Pulmonary artery endothelial cell (primary cell): ENCODE results near the gene PTPRR. TPM values are rescaled to one million over a fixed set of nuclear protein-coding genes. Genes with fewer than 3 reads are reported as not detected.
A peak's percentile ranks its signal among the peaks of the same experiment; 100 is the strongest.

Experiments
- DNase-seq: peaks from one replicate; pipeline ENCODE4 v3.0.0-alpha.2; 2011; ENCODE audit warnings: low read depth, low spot score
- total RNA-seq: library from RNA; depleted of rRNA; stranded (reverse); fragments of >200 nt; gene quantifications from 2 replicates; pipeline ENCODE4 v1.2.3, GENCODE V29; 2014

The PTPRR gene
- total RNA-seq = 0.66 and 0.74 TPM in 2 replicates

DNA sequence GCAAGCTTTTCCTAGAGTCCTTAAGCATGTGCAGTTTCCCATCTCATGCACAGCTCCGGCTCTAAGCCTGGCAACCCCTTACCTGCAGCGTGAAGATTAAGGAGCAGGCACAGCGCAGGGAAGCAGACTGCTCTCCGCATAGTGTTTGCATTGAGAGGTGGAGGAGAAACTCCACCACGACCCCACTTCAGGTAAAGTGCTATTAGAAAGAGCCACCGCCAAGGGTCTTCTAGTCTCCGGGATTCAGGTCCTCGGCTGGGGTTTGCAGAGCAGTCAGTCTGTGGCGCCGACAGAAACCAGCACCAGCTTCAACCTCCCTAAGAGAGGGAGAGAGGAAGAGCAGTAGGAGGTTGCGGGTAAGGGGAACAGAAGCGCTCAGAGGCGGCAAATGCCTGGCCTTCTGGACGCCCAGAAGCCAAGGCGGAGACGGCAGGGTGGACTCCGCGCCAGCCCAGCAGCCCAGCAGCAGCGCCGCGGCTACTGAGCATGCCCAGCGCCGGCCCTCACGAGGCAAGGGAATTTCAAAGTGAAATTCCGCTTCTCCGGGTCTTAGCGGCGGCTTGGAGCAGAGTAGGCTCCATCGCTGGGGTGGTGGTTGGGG is at the start of gene PTPRR:
Gene PTPRR, minus strand, starts transcription at position 488 of the 601 bp plus-strand sequence. Its CDS starts 348 bp downstream, at position 140.
- no peak for DNase-seq

DNA sequence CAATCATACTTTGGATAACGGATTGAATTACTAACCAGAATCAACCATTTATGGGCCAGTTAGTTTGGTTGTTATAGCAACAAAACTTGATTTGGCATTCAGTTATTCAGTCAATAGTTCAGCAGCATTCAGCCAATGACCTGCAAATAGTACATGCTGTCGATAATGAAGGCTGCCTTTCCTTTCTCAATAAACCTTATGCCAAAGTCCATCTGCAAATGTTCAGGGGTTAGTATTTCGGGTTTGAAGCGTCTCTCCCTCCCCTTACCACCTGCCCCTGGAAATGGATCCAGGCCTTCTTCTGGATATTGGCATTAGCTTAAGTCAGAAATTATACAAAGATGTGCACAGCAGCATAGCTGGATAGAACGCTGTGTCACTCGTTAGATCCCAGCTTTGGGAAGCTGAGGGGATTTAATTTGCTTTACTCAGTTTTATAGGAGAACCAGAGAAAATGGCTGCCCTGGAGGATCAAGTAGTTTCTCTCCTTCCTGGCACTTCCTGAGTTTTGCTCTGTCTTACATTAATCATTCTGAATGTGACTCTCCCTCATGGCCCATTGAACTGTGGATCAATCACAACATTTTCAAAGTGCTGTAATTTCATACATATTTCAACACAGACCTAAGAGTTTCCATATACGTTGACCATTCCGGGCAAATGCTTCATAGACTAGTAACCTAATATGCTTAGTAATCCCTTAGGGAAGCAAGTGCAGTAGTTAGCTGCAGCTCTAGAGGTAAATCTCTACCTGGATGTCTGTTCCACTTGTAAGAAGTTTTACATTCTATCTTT is 46.7 kb upstream of the PTPRR start:
- DNase-seq = no peak

- no peak for DNase-seq
Observed at GRCh38 chr12:70966046-70966445, 45.5 kb upstream of the PTPRR start.

DNA sequence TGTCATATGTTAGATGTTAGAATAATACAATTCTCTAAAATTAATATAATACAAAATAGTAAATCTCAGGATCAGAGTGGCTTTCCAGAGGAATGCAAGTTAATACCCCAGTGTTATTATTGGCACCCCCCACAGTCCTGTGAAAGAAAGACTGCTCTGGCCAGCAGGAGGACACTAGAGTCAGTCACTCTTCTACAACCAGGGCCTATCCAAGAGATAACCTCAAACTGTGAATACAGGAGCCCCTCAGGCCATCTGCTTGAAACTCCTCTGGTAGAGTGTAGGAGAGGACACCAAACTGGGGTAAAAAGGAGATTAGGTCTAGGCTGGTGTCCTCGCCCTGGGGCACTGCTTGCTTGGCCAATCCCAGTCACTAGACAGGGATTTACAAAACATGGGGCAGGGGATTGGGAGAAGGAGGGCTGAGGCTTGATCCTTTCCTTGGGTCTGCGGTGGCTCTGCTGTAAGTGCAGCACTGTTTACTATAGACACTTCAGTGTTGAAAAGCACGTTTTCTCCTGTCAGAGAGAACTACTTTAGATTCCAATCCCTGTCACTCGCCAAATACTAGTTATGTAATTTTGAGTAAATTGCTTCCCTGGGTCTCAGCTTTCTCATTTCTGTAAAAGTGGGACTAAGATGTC is 44.5 kb upstream of the PTPRR start:
- DNase-seq = no peak

DNA sequence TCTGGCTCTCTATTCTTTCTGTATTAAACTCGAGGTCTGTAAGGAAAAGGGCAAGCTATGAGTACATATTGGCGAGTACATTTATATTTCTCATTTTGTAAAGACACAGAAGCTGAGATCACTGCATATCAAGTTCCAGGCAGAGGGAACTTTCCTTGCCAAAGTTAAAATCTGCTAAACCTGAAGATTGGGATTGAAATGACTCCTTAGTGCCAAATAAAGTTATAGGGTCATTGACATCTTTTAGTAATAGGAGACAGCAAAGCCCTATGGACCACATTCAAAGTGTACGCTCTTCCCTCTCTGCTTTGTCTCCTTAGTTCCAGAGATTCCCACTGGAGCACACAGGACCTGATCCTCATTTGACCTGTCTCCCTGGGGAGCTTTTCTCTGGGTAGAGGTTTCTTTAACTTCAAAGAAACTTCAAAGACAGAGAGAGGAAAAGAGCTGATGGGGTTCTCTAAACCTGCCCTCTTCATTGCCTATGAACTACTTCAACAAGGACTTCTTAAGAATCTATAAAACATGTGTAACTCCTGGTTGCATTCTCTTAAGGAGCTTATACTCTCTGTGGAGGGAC is 42.6 kb upstream of the PTPRR start:
- no peak for DNase-seq

DNA sequence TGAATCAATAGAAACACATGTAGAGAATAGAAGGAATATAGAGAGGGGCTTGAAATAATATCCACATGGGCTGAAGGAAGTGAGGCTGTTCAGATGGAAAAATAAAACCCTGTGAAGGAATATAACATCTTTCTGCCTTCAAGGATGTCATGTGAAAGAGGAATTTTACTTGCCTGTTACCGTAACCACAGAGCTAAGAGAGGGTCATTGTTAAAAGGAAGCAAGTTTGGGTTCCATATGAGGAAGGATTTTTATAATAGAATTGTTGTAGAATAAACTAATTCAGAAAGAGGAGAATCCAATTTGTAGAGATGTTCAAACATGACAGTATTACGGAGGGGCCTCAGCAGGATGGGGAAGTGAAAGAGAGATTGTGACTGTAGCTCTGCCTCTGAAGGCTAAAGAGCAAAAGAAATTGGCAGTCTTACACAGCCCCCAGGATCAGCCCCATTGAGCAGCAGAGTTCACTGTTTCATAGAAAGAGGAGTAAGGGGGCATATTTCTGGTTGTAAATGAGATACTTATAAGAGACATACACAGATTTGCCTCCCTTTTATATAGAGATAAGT is 41.8 kb upstream of the PTPRR start:
- DNase-seq = no peak

GRCh38 chr12:70960484-70960883 is 39.9 kb upstream of the PTPRR start:
- no peak for DNase-seq

GRCh38 chr12:70955415-70955814 is 34.9 kb upstream of the PTPRR start:
- DNase-seq = no peak

GRCh38 chr12:70950451-70950850 is 29.9 kb upstream of the PTPRR start:
- no peak for DNase-seq

DNA sequence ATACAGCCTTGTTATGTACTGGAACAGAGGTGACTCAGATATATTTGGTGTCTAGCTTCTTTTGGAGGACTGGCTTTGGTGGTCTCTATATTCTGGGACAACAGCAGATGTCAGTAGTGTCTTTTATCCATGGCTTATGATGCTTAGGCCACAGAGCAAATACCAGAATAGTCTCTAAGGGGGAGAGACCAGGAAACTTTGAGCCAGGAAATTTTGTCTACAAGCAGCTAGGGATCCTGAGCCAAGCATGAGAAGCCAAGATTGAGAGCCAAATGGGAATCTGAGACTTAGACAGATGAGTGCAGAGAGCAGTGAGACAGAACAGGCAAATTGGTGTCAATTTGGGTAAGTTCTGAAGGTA is 28.4 kb upstream of the PTPRR start:
- DNase-seq = no peak

GRCh38 chr12:70948236-70948975 is 27.9 kb upstream of the PTPRR start:
- peak; percentile 24 for DNase-seq

GRCh38 chr12:70936203-70936813 is 15.8 kb upstream of the PTPRR start:
- no peak for DNase-seq

- no peak for DNase-seq
Observed at GRCh38 chr12:70933133-70933532, 12.6 kb upstream of the PTPRR start.

DNA sequence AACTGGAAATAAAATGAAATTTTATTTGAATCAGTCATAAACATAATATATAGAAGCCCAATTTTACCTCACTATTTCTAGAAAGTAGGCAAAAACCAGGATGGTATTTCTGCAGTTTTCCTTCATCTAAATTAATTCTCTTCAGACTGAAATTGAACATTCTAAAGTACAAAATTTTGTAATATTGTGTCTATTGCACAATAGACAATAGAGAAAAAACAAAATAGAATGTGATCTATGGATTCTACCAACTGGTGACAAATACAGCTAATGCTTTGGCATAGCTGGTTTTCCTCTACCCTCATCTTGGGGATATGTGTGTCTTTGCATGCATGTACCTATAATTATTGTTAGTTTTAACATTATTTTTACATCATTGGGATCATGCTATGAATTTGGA is 8.5 kb upstream of the PTPRR start:
- no peak for DNase-seq

GRCh38 chr12:70928071-70928470 is 7.5 kb upstream of the PTPRR start:
- DNase-seq = no peak

GRCh38 chr12:70927356-70927755 is 6.8 kb upstream of the PTPRR start:
- no peak for DNase-seq

DNA sequence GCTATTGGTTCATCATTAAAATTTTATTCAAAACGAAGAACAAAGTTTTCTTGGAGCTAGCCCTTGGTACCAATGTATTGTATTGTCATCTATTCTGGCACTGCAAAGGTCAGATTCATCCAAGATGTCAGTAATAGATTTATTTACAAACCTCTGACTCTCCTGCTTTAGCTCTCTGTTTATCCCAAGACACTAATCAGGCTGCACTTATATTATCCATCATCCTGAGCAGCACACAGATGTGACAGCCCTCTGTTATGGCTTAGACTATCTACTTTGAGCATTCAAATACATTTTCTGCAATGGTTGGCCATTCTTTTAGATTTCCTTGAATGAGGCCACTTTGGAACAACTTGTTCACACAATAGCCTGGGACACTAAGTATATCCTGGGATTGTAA is 5.0 kb upstream of the PTPRR start:
- no peak for DNase-seq

DNA sequence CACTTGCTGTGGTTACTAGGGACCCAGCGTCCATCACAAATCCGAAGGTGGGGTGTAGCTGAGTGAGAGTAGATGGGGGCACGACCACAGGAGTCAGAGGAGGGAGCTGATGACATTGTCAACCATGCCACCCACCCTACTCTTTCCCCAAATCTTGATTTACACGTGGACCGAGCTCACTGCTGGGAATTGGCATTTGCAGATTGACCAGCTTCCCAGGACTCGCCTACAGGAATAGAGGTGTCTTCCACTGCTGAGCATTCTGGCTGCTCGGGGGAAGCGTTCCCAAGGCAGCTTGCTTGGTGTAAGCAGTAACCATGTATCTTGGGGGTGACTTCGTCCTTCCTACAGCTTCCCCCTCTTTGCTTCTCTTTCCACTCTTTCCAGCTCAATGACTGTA is 353 bp upstream of the PTPRR start:
- DNase-seq = no peak

DNA sequence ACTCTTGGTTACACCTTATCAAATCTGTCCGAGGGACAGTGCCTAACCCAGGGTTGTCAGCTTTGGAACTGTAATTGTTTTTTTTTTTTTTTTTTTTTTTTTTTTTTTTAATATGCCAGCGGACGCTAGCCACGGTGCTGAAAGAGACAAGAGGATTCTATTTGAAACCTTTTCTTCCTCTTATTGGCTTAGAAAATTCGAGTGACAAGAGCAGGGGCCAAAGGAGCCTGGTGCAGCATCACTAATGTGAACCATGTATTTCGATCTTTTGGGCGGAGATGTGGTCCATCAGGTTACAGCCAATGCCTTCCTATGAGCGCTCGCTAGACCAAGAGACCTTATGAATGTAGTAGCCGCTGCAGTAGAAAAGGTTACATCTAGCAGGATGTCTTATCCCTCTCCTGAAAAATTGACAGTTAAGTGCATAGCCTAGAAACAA is 922 bp downstream of the PTPRR start:
- no peak for DNase-seq

DNA sequence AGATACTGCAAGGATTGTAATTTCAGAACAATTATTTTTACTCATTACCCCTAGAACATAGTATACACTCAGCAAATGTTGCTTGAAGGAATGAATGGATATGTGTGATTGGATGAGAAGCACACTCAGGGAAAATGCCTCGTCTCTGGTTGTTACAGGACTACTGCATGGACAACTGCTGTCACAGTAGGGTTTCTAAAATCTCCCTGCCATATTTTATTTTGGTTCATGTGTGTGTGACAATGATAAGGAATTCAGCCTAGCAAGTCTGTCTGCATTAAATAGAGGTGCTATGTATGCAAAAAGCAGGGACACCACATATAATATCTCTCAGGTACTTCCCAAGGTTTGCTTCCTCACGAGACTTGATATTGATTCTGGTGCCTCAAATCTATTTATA is 1.4 kb downstream of the PTPRR start:
- no peak for DNase-seq

DNA sequence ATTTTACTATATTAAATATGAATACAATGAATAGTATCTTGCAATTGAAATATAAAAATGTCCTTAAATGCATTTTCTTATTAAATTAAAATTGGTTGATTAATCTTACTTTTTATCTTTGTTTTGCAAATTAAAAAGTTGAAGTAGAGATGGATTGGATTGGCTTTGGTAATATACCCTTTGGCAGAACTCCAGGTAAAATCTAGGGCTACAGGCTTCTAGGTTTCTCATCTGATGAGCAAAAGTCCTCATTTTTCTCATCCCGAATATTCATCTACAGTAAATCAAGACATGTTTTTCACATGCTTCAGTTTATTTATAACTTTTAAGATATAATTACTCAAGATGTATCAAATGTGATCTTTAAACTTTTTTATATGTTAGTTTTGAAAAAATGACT is 2.2 kb downstream of the PTPRR start:
- DNase-seq = no peak
